Measurements from ENCODE around the gene ACP1. TPM values are rescaled to one million over a fixed set of nuclear protein-coding genes. Genes with fewer than 3 reads are reported as not detected.

The ACP1 gene
- total RNA-seq, 1 donor from 2014 or later = 68.4 TPM

DNA sequence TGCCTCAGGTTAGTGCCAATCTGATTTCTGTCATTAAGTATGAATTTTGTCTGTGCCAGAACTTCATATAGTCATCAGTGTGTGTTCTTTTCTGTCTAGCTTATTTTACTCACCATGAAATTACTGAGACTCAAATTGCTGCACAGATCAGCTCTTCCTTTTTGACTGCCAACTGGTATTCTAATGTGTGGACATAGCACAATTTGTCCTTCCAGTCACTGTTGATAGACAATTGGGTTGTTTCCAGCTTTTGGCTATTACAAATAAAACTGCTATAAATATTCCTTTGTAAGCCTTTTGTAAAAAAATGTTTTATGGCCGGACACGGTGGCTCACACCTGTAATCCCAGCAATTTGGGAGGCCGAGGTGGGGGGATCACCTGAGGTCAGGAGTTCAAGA, 8.7 kb upstream of the ACP1 start:
- TF ChIP-seq, protein P1, sequence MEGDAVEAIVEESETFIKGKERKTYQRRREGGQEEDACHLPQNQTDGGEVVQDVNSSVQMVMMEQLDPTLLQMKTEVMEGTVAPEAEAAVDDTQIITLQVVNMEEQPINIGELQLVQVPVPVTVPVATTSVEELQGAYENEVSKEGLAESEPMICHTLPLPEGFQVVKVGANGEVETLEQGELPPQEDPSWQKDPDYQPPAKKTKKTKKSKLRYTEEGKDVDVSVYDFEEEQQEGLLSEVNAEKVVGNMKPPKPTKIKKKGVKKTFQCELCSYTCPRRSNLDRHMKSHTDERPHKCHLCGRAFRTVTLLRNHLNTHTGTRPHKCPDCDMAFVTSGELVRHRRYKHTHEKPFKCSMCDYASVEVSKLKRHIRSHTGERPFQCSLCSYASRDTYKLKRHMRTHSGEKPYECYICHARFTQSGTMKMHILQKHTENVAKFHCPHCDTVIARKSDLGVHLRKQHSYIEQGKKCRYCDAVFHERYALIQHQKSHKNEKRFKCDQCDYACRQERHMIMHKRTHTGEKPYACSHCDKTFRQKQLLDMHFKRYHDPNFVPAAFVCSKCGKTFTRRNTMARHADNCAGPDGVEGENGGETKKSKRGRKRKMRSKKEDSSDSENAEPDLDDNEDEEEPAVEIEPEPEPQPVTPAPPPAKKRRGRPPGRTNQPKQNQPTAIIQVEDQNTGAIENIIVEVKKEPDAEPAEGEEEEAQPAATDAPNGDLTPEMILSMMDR (IDR thresholded peaks at IDR 0.05) = no peak
- Histone ChIP-seq H3K36me3 (no peaks in the 10 kb centered on the region), H3K4me1 (peaks cover 12% of the 10 kb centered on the region), H3K27me3 (no peaks in the 10 kb centered on the region), H3K27ac (no peak overlapping the region), H3K4me3 (no peak overlapping the region), H3K9me3 (no peaks in the 10 kb centered on the region)
- no peak for ATAC-seq
- no peak for DNase-seq
- intact Hi-C loops (cut with DNase I) = no loop called here

DNA sequence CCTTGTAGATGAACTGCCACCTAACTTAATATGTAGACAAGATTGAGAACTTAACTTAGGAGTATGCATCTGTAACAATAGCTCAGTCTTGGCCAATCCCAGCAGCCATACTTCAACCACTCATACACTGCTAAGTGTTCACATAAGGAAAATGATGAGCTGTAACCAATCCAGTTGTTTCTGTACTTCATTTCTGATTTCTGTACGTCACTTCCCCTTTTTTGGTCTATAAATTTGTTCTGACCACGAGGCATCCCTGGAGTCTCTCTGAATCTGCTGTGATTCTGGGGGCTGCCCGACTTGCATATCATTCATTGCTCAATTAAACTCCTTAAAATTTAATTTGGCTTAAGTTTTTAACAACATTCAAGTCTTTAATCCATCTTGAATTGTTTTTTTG, 7.3 kb upstream of the ACP1 start:
- Histone ChIP-seq H3K36me3 (no peaks in the 10 kb centered on the region), H3K4me1 (peaks cover 18% of the 10 kb centered on the region), H3K27me3 (no peaks in the 10 kb centered on the region), H3K9me3 (no peaks in the 10 kb centered on the region), H3K27ac (no peak overlapping the region), H3K4me3 (no peak overlapping the region)
- no peak for DNase-seq
- intact Hi-C loops (cut with DNase I) = no loop called here
- ATAC-seq = no peak
- TF ChIP-seq, protein P1 (IDR thresholded peaks at IDR 0.05) = no peak

DNA sequence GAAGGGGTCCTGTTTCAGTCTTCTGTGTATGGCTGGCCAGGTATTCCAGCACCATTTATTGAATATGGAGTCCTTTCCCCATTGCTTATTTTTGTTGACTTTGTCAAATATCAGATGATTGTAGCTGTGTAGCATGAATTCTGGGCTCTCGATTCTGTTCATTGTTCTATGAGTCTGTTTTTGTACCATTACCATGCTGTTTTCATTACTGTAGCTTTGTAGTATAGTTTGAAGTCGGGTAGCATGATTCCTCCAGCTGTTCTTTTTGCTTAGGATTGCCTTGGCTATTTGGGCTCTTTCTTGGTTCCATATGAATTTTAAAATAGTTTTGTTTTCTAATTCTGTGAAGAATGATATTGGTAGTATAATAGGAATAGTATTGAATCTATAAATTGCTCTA, 6.9 kb upstream of the ACP1 start:
- Histone ChIP-seq H3K4me1 (peaks cover 20% of the 10 kb centered on the region), H3K36me3 (no peaks in the 10 kb centered on the region), H3K4me3 (no peak overlapping the region), H3K27ac (no peak overlapping the region), H3K9me3 (no peaks in the 10 kb centered on the region), H3K27me3 (no peaks in the 10 kb centered on the region)
- intact Hi-C loops (cut with DNase I) = no loop called here
- no peak for DNase-seq
- no peak for ATAC-seq
- TF ChIP-seq, protein P1 (IDR thresholded peaks at IDR 0.05) = no peak

DNA sequence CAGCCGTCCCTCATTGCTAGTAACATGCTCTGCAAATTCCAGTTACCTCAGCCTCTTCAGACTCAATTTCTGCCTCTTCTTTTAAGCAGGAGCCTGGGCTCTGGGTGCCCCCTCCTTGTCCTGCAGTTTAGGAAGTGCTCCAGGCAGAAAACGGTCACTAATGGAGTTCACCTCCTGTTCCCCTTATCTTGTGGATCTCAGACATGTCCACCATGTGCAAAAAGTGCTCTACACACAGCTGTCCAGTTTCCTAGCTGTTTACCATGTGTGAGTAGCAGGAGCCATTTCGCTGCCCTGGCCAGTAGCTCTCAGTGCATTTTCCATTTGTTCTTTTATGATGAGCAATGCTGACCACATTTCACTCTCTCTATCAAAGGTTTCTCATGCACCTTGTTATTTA, 5.8 kb upstream of the ACP1 start:
- no peaks in the 10 kb centered on the region for H3K9me3 ChIP-seq
- H3K27me3 ChIP-seq = no peaks in the 10 kb centered on the region
- H3K36me3 ChIP-seq = no peaks in the 10 kb centered on the region
- TF ChIP-seq, protein P1 (IDR thresholded peaks at IDR 0.05) = no peak
- ATAC-seq (no peak), DNase-seq (no peak)
- peaks cover 20% of the 10 kb centered on the region for H3K4me1 ChIP-seq
- intact Hi-C loops (cut with DNase I) = no loop called here
- H3K27ac ChIP-seq = no peak overlapping the region
- H3K4me3 ChIP-seq = no peak overlapping the region

DNA sequence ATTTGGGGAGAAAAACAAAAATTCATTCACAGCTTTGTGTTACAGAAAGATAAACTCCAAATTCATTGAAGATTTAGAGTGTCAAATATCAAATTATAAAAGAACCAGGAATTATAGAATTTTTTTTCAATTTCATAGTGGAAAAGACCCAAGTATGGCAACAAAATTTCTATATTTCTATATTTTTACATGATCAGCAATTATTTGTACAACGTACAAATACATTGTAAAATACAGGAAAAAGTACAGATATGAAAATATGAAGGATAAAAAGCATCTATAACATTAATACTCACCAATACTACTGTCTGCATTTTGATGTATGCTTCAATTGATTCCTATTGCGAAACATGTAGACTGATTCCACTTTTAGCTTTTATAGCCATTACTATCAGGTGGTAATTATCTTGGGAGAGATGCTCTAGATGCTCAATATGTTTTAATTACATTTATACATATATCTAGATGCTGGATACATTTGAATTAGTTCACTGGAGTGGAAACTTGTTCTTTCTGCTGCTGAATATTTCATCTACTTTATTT, 4.9 kb upstream of the ACP1 start:
- Histone ChIP-seq H3K36me3 (no peaks in the 10 kb centered on the region), H3K4me1 (peaks cover 20% of the 10 kb centered on the region), H3K4me3 (no peak overlapping the region), H3K27ac (no peak overlapping the region), H3K9me3 (no peaks in the 10 kb centered on the region), H3K27me3 (no peaks in the 10 kb centered on the region)
- intact Hi-C loops (cut with DNase I) = no loop called here
- TF ChIP-seq, protein P1 (IDR thresholded peaks at IDR 0.05) = no peak
- DNase-seq = no peak
- no peak for ATAC-seq
